MM.1S (cell line): Measurements from ENCODE around the gene UTP20.

Experiments used
- EZH2 ChIP-seq: fragments of 300-600 bp; sonication (generic); optimal IDR thresholded peaks from 2 replicates; pipeline ENCODE3; 2017; ENCODE audit warnings: low read depth, mild to moderate bottlenecking, antibody characterized with exemption, low read length, mixed read lengths
- EZH2phosphoT487 ChIP-seq: fragments of 300-600 bp; sonication (generic); IDR thresholded peaks from 2 replicates; pipeline ENCODE4 v1.6.1; 2018; ENCODE audit warnings: antibody characterized with exemption, low read length
- TF ChIP-seq, protein P1 (sequence below): fragments of 300-600 bp; sonication (generic); IDR thresholded peaks from 2 replicates; pipeline ENCODE4 v1.5.1; 2016; ENCODE audit warnings: antibody characterized with exemption, low read length, mixed read lengths

DNA sequence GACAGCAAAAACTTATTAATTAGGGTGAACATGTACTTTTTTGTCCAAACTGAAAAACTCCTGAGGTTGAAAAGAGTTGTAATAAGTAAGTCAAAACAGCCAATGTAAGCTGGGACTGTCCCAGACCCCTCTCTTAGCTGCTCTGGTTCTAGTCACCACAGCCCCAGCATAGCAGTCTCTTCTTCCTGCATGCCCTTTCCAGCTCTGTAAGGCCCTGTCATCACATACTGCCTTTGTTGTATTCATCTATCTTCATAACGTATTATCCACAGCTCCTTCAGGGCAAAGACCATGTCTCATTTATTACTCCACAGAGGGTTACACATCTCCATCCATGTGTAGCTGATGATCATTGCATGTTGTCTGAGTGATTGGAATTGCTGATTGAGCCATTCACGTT lies 56.5 kb downstream of the UTP20 start:
- TF ChIP-seq, protein P1, sequence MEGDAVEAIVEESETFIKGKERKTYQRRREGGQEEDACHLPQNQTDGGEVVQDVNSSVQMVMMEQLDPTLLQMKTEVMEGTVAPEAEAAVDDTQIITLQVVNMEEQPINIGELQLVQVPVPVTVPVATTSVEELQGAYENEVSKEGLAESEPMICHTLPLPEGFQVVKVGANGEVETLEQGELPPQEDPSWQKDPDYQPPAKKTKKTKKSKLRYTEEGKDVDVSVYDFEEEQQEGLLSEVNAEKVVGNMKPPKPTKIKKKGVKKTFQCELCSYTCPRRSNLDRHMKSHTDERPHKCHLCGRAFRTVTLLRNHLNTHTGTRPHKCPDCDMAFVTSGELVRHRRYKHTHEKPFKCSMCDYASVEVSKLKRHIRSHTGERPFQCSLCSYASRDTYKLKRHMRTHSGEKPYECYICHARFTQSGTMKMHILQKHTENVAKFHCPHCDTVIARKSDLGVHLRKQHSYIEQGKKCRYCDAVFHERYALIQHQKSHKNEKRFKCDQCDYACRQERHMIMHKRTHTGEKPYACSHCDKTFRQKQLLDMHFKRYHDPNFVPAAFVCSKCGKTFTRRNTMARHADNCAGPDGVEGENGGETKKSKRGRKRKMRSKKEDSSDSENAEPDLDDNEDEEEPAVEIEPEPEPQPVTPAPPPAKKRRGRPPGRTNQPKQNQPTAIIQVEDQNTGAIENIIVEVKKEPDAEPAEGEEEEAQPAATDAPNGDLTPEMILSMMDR = no peak
- TF ChIP-seq EZH2 = no peak
- TF ChIP-seq EZH2phosphoT487 = no peak
